GM21576 (cell line): ENCODE results near the gene AGTPBP1.

Source experiments
- ATAC-seq: cut with Tn5 transposase; IDR thresholded peaks from one replicate; pipeline ENCODE4 v1.9.1; 2021; ENCODE audit warnings: mild to moderate bottlenecking, moderate library complexity; ENCODE audit not compliant: unreplicated experiment

AGTPBP1 gene

GRCh38 chr9:85508616-85509015, 233.1 kb downstream of the AGTPBP1 start:
- no peak for ATAC-seq

GRCh38 chr9:85505612-85506011, 236.1 kb downstream of the AGTPBP1 start:
- no peak for ATAC-seq

DNA sequence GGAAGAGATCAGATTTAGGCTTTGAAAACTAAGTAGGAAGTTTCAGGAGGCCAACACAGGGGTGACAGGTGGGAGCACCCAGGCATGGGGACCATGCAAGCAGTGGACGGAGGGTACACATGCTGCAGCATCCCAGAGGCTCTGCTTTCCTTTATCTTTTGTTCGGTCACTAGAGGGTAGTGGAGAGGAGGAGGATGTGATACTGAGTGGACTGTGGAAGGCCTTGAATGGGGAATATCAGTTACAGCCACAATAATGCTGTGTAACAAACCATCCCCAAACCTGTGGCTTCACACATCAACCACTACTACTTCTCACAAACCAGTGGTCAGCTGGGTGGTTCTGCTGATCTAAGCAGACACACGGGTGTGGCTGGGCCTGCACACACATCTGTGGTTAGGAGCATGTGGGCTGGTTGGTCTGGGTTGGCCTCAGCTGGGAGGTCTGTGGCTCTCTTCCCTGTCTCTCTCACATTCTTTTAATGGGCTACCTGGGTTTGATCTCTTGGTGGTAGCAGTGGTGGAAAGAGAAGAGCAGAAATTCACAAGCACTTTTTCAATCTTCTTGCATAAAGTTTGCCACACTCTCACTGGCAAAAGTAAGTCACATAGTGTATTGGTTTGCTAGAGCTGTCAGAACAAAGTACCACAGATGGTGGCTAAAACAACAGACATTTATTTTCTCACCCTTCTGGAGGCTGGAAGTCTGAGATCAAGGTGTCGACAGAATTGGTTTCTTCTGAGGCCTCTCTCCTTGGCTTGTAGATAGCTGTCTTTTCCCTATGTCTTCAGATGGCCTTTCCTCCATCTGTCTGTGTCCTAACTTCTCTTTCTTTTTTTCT, 238.7 kb downstream of the AGTPBP1 start:
- no peak for ATAC-seq

GRCh38 chr9:85501882-85502281, 239.9 kb downstream of the AGTPBP1 start:
- ATAC-seq, result no peak

DNA sequence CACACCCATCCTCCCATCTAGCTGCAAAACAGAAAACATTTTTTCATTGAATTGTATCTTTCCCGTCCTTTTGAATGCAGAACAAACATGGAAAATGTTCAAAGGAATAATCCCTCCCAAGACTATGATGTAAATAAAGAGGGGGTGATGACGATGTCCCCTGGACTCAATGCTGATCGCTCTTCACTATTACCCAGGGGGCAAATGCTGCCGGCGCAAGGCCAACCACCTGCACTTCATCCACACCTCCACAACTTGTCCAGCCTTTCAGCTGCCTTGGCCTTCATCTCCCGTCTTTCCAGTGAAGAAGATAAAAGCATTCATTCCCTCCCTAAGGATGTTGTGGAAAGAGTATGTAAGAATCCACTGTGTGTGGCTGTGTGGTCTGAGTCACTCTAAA, 240.3 kb downstream of the AGTPBP1 start:
- no peak for ATAC-seq
